Measurements from ENCODE around the gene GALE.
"Not testable (repeated sequence)": the region's sequence is repeated elsewhere in the genome, so short reads cannot be mapped to it uniquely, and the experiment has no call there.

The GALE gene

DNA sequence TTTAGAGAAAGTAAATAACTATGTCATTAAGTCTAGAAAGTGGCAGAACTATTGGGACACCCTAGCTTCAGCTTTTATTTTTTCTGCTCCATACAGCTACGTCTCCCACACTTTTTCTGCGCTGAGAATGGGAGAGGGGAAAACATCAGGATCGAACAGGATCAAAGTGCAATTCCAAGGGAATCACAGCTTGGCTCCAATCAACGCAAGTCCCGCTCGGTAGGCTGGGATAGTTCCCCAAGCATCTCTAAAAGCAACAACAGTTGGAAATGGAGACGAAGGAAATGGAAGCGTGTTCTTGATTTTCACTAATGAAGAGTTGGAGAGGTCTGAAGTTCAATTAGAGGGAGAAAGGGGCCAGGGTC is 24.1 kb upstream of the GALE start:
- H3K9me3 Mint-ChIP-seq (ENCODE audit: low read depth): no peaks in the 10 kb centered on the region
- peak overlapping the region; percentile 96 for H3K27ac Mint-ChIP-seq
- H3K27me3 Mint-ChIP-seq: no peaks in the 10 kb centered on the region
- H3K4me3 Mint-ChIP-seq: peak overlapping the region; percentile 96
- peaks cover 13% of the 10 kb centered on the region for H3K4me1 Mint-ChIP-seq (ENCODE audit: low read depth)
- no peaks in the 10 kb centered on the region for H3K36me3 Mint-ChIP-seq

DNA sequence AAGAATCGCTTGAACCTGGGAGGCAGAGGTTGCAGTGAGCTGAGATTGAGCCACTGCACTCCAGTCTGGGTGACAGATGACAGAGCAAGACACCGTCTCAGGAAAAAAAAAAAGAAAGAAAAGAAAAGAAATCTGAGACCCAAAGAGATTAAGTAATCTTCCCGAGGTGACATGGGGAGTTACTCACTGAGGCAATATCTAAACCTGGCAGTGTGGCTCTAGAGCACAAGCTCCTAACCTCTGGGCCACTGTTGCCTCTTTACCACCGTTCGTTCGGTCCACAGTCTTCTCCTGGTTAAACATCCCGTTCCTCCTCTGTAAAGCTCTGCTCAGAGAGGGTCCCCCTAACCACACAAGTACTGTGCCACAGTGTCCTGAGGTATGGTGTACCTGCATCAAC is 23.2 kb upstream of the GALE start:
- Mint-ChIP-seq H3K27me3 (no peaks in the 10 kb centered on the region), H3K27ac (peak overlapping the region; percentile 55), H3K4me1 (ENCODE audit: low read depth) (peaks cover 13% of the 10 kb centered on the region), H3K36me3 (no peaks in the 10 kb centered on the region), H3K4me3 (peak overlapping the region; percentile 96), H3K9me3 (ENCODE audit: low read depth) (no peaks in the 10 kb centered on the region)

DNA sequence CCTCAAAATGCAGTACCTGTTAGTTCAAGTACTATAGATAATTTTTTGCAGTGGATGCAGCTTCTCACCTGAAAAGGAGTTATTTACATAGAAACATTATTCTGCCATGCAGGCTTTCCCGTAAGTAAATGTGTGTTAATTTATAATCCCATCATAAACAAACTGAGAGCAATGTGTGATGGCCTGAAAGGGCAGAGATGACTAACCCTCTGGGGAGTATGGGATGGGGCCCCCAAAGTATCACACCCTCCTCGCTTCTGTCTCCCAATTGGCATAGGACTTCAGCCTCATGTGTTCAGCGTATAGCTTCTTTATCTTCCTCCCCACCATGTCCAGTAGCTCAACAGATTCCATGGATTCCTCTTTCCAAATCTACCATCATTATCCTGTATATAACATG is 17.1 kb upstream of the GALE start:
- Mint-ChIP-seq H3K27me3 (no peaks in the 10 kb centered on the region), H3K4me1 (ENCODE audit: low read depth) (no peaks in the 10 kb centered on the region), H3K4me3 (no peak overlapping the region), H3K27ac (no peak overlapping the region), H3K36me3 (no peaks in the 10 kb centered on the region), H3K9me3 (ENCODE audit: low read depth) (no peaks in the 10 kb centered on the region)

DNA sequence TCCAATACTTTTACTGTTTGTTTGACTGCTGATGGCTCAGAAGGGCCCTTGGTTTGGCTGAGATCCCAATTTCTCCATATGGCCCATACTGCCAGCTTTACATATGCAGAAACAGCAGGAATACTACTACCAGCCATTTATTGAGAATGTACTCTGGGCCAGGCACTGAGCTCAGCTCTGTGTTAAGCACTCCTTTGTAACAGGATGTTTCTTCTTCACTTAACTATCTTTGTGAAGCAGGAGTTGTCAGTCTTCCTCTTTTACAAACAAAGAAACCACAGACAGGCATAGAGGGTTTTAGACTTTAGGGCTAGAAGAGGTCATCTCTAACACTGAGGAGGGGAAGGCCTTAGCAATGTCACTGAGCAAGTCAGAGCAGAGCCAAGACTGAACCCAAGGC is 16.4 kb upstream of the GALE start:
- Mint-ChIP-seq H3K27ac (no peak overlapping the region), H3K36me3 (no peaks in the 10 kb centered on the region), H3K27me3 (no peaks in the 10 kb centered on the region), H3K4me1 (ENCODE audit: low read depth) (no peaks in the 10 kb centered on the region), H3K9me3 (ENCODE audit: low read depth) (no peaks in the 10 kb centered on the region), H3K4me3 (no peak overlapping the region)

DNA sequence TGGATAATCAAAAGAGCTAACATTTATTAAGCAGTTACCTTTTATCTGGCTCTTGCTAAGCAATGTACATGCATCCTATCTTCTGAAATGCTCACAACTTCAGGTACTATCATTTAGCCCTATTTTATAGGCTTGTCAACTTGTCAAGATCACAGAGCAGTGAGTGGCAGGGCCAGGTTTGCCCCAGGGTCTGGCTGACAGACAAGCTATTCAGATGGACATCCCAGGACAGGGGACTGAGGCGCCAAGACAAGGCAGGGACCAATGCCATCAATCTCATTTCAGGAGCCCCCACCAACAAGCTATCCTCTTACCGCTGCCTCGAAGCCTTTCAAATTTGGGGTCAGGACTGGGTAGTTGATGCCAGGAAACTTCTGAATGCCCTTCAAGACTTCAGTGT is 15.8 kb upstream of the GALE start:
- no peaks in the 10 kb centered on the region for H3K9me3 Mint-ChIP-seq (ENCODE audit: low read depth)
- no peaks in the 10 kb centered on the region for H3K4me1 Mint-ChIP-seq (ENCODE audit: low read depth)
- no peaks in the 10 kb centered on the region for H3K36me3 Mint-ChIP-seq
- H3K4me3 Mint-ChIP-seq: no peak overlapping the region
- no peak overlapping the region for H3K27ac Mint-ChIP-seq
- H3K27me3 Mint-ChIP-seq: no peaks in the 10 kb centered on the region

DNA sequence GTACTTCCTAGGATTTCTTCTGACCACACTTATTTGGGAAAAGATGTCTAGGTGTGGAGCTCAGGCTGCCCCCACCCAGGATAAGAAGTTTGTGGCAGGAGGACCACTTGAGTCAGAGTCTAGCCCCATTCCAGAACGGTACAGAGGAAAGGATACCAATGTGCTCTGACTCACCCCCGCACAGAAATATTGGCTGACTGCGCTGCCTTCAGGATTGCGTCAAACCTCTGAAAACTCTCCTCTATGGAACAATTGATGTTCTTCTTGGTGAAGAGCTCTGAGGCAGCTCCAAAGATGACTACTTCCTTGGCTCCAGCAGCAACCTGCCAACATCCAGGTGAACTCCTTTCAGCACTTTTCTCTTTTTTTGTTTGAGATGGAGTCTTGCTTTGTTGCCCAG is 13.5 kb upstream of the GALE start:
- H3K4me3 Mint-ChIP-seq: no peak overlapping the region
- H3K27ac Mint-ChIP-seq: no peak overlapping the region
- no peaks in the 10 kb centered on the region for H3K36me3 Mint-ChIP-seq
- peaks cover 10% of the 10 kb centered on the region for H3K4me1 Mint-ChIP-seq (ENCODE audit: low read depth)
- H3K27me3 Mint-ChIP-seq: no peaks in the 10 kb centered on the region
- no peaks in the 10 kb centered on the region for H3K9me3 Mint-ChIP-seq (ENCODE audit: low read depth)

DNA sequence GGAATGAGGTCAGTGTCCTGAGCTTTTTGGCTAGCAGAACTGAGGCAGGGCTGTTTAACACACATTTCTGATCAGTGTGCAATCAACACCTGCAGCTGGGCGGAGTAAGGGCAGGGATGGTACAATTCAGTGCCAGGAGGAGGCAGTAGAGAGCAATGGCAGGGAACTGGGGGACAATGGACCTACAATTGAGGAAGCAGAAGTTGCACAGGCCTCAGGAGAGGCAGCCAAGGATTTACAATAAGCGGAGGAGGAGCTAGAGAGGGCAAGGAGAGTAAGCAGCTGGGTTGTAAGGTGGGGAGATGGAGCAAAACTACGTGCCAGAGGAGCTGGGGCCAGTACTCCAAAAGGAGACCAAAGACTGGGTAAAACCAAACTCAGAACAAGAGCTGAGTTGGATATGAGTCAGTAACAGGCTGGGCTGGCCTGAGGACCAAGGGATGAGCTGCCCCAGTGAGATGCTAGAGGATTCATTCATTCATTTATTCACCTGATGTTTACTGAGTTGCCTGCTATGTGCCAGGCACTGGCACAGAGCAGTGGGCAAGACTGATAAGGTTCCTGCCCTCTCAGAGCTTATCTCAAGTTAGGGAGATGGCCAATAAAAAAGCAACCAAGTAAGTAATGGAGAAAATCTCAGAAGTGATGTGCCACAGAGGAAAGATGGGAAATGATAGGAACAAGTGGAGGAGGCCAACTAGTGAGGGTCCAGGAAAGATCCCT is 10.4 kb upstream of the GALE start:
- Mint-ChIP-seq H3K27me3 (no peaks in the 10 kb centered on the region), H3K27ac (peak overlapping the region; percentile 46), H3K4me3 (no peak overlapping the region)

DNA sequence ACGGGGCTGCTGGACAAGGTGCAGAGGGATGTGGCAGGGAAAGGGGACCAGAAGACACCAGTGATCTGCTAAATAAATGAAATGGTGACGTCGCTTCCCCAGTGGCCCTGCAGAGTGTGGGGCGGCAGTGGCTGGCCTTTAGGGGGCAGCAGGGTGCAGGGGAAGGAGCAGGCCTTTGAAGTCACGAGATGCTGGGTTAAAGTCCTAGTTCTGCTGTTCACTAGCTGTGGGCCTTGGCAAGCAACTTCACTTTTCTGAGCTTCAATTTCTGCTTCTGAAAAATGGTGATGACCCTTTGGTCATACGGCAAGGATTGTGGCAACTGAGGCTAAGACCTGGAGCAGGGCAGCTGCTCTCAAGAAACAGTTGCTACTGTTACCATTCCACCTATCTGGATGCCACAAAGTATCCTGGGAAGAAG is 9.2 kb upstream of the GALE start:
- Mint-ChIP-seq H3K4me3 (no peak overlapping the region), H3K4me1 (ENCODE audit: low read depth) (peaks cover 10% of the 10 kb centered on the region), H3K27me3 (no peaks in the 10 kb centered on the region), H3K36me3 (peaks cover 2% of the 10 kb centered on the region), H3K9me3 (ENCODE audit: low read depth) (no peaks in the 10 kb centered on the region), H3K27ac (no peak overlapping the region)

More for the DNA sequence above, 10.4 kb upstream of the GALE start:
- H3K4me1 Mint-ChIP-seq (ENCODE audit: low read depth): peaks cover 10% of the 10 kb centered on the region
- H3K36me3 Mint-ChIP-seq: peaks cover 2% of the 10 kb centered on the region
- no peaks in the 10 kb centered on the region for H3K9me3 Mint-ChIP-seq (ENCODE audit: low read depth)

DNA sequence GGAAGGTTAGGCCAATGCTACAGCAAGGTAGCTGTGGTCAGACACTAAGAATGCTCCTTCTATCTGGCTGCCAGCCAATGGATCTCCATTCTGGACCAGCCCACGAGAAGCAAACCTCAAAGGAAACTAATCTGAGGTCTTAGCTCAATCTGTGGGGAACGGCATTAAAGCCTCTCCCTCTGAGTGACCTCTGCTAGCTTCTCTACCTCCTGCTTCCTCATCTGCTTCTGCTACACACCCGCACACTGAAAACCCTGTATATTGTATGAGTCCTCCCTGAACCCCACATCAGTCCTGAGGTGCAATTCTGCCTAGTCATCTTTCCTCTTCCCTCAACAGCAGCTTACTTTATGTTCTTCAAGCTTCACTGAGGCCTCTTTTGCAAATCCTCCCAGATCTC is 6.9 kb upstream of the GALE start:
- H3K4me1 Mint-ChIP-seq (ENCODE audit: low read depth): peaks cover 10% of the 10 kb centered on the region
- peaks cover 2% of the 10 kb centered on the region for H3K36me3 Mint-ChIP-seq
- H3K9me3 Mint-ChIP-seq (ENCODE audit: low read depth): no peaks in the 10 kb centered on the region
- no peak overlapping the region for H3K27ac Mint-ChIP-seq
- H3K27me3 Mint-ChIP-seq: no peaks in the 10 kb centered on the region
- no peak overlapping the region for H3K4me3 Mint-ChIP-seq

DNA sequence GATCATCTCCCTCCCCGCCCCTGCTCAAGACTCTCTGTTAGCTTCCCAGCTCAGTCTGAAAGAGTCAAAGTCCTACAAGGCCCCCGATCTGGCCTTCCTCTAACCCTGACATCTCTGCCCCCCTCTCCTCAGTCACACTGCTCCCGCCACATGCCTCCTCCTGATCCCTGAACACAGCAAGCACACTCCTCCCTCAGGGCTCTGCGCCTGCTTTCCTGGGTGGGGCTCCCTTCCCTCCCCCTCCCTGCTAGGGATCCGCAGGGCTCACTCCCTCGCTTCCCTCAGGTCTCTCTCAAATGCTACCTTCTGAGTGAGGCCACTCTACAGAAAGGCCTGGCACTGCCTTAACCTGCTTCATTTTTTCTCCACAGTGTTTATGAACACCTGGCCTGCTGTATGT is 5.7 kb upstream of the GALE start:
- peaks cover 10% of the 10 kb centered on the region for H3K4me1 Mint-ChIP-seq (ENCODE audit: low read depth)
- H3K9me3 Mint-ChIP-seq (ENCODE audit: low read depth): no peaks in the 10 kb centered on the region
- no peak overlapping the region for H3K4me3 Mint-ChIP-seq
- H3K27me3 Mint-ChIP-seq: no peaks in the 10 kb centered on the region
- no peak overlapping the region for H3K27ac Mint-ChIP-seq
- H3K36me3 Mint-ChIP-seq: peaks cover 2% of the 10 kb centered on the region

DNA sequence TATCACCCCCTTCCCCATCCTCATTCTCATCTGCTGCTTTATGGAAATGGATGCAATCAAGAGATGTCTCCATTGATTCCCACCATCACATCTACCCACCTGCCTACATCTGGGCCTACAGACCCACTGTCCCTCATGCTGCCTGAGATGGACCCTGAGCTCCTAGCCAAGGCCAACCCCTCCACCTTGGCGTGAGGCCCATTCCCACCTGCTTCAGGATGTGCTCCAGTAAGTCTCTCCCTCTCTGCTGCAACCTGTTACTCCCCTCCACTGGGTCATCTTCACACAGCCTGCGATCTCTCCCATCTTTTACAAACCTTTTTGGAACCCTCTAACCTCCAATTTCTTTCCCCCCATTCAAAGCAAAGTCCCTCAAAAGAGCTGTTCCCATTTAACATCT is 4.5 kb upstream of the GALE start:
- no peaks in the 10 kb centered on the region for H3K9me3 Mint-ChIP-seq (ENCODE audit: low read depth)
- H3K27me3 Mint-ChIP-seq: no peaks in the 10 kb centered on the region
- peaks cover 2% of the 10 kb centered on the region for H3K36me3 Mint-ChIP-seq
- H3K4me3 Mint-ChIP-seq: no peak overlapping the region
- no peak overlapping the region for H3K27ac Mint-ChIP-seq
- H3K4me1 Mint-ChIP-seq (ENCODE audit: low read depth): peaks cover 7% of the 10 kb centered on the region

DNA sequence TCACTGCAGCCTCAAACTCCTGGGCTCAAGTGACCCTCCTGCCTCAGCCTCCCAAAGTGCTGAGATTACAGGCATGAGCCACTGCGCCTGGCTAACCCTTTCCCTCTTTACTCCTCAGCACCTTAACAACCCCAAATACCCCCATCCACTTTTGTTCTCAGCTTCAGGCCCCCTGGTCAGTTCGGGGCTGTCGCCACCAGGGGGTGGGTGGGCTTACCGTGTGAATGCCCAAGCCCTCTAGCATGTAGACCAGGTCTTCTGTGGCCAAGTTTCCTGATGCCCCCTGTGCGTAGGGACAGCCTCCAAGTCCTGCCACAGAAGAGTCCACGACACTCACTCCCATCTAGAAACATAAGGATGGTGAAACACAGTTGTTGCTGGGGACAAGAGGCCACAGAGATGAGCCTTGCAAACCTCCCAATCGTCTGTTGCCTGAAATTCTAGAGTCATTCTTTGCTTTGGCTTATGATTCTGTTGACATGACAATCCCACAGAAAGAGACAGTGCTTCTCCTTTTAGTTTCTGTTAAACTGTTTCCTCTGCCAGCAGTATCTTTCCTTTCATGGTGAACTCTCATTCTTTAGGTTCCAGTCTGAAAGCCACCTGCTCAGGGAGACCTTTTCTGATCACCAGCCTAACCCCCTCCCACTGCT is 3.8 kb upstream of the GALE start:
- H3K9me3 Mint-ChIP-seq (ENCODE audit: low read depth): no peaks in the 10 kb centered on the region
- H3K27me3 Mint-ChIP-seq: no peaks in the 10 kb centered on the region
- peaks cover 6% of the 10 kb centered on the region for H3K4me1 Mint-ChIP-seq (ENCODE audit: low read depth)
- H3K4me3 Mint-ChIP-seq: no peak overlapping the region
- no peak overlapping the region for H3K27ac Mint-ChIP-seq
- H3K36me3 Mint-ChIP-seq: peaks cover 2% of the 10 kb centered on the region

DNA sequence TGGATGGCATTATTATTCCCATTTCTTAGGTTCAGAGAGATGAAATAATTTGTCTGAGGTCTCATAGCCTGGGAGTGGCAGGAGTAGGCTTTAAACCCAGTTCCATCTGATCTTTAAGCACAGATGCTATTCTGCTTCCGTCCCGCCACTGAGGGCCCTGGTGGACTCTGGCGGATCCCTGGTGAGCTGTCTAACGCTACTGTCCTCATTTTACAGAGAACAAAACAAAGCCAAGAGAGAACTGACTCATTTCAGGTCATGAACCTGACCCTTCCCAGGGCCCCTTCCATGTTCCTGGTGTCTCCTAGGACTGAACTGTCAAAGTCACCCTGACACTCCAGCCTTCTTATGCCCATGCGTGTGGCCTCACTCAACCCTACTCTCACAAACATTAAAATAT is 3.1 kb upstream of the GALE start:
- H3K27me3 Mint-ChIP-seq: no peaks in the 10 kb centered on the region
- H3K36me3 Mint-ChIP-seq: peaks cover 2% of the 10 kb centered on the region
- no peak overlapping the region for H3K27ac Mint-ChIP-seq
- no peak overlapping the region for H3K4me3 Mint-ChIP-seq
- no peaks in the 10 kb centered on the region for H3K9me3 Mint-ChIP-seq (ENCODE audit: low read depth)
- H3K4me1 Mint-ChIP-seq (ENCODE audit: low read depth): peaks cover 9% of the 10 kb centered on the region

DNA sequence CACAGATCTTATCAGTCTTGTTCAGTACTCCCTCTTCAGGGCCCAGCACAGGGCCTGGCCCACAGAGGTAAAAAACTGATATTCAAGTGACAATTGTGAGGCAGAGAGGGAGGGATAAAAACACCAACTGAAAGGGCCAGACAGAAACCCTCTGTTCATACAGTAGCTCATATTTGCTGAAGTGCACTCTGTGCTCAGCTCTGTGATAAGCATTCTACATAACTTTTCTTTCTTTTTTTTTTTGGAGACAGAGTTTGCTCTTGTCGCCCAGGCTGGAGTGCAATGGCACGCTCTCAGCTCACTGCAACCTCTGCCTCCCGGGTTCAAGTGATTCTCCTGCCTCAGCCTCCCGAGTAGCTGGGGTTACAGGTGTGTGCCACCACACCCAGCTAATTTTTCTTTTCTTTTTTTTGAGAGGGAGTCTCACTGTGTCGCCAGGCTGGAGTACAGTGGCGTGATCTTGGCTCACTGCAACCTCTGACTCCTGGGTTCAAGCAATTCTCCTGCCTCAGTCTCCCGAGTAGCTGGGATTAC is 2.3 kb upstream of the GALE start:
- not testable (repeated sequence) for H3K4me1 Mint-ChIP-seq (ENCODE audit: low read depth); H3K9me3 Mint-ChIP-seq (ENCODE audit: low read depth); H3K36me3 Mint-ChIP-seq; H3K27me3 Mint-ChIP-seq
- Mint-ChIP-seq H3K27ac (peak overlapping the region; percentile 61), H3K4me3 (peak overlapping the region; percentile 98)

DNA sequence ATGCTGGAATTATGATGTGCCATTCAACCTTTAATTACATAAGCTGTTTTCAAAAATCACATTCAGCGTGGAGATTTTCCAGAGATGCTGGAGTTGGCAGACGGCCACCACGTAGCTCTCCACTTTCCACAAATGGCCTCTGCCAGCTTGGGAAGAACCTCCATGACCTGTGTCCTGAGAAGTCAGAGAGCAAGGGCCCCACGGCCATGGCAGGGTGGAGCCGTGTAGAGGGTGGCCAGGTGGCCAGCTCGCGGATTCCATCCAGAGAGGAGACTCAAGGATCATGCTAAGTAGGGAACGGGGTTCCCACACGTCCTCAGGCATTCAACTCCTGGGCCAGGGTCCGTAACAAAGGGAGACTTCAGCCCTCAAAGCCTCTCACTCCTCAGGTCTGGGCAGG is 1.3 kb upstream of the GALE start:
- Mint-ChIP-seq H3K4me3 (peak overlapping the region; percentile 98), H3K27ac (no peak overlapping the region), H3K9me3 (ENCODE audit: low read depth) (no peaks in the 10 kb centered on the region), H3K36me3 (peaks cover 2% of the 10 kb centered on the region), H3K4me1 (ENCODE audit: low read depth) (peaks cover 9% of the 10 kb centered on the region), H3K27me3 (no peaks in the 10 kb centered on the region)

DNA sequence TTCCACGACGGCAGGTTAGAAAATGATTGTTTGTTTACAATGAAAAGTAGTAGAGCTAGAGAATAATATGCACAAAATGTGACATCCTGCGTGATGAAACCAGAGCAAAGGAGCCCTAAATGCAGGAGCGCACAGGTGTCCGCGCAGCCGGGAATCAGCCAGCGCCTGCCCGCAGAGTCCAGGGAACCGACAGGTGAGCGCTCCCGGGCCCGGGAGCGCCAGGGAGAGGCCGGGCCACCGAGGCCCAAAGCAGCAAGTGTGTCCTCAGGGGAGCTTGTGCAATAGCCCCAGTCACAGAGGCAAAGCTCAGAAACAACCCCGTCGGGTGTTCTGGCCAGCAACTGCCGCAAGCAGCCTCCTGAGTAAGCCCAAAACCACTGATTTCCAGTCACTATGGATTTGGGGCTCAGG is 789 bp upstream of the GALE start:
- H3K4me1 Mint-ChIP-seq (ENCODE audit: low read depth): peaks cover 9% of the 10 kb centered on the region
- H3K27me3 Mint-ChIP-seq: no peaks in the 10 kb centered on the region
- H3K27ac Mint-ChIP-seq: peak overlapping the region; percentile 76
- H3K36me3 Mint-ChIP-seq: no peaks in the 10 kb centered on the region
- H3K4me3 Mint-ChIP-seq: peak overlapping the region; percentile 98
- H3K9me3 Mint-ChIP-seq (ENCODE audit: low read depth): no peaks in the 10 kb centered on the region

All from activated naive CD8-positive, alpha-beta T cell (primary cell).